Endodermal cell (in vitro differentiated cells): ENCODE measurements around the gene MAP1LC3B2. TPM values are rescaled to one million over a fixed set of nuclear protein-coding genes. Genes with fewer than 3 reads are reported as not detected.

Experiments
- DNase-seq: peaks from one replicate; pipeline ENCODE4 v3.0.0-alpha.2; 2017
- H3K27ac ChIP-seq: 2 replicates; pipeline ENCODE4 v1.5.1; 2013; ENCODE audit warnings: mild to moderate bottlenecking, low read depth, low read length, moderate library complexity
- H3K27me3 ChIP-seq: 2 replicates; pipeline ENCODE4 v1.6.1; 2013; ENCODE audit warnings: mild to moderate bottlenecking, low read length, moderate library complexity; ENCODE audit not compliant: insufficient read depth, control insufficient read depth, poor library complexity, severe bottlenecking
- H3K36me3 ChIP-seq: 2 replicates; pipeline ENCODE4 v1.7.0; 2013; ENCODE audit warnings: mild to moderate bottlenecking, low read length, moderate library complexity; ENCODE audit not compliant: control insufficient read depth, insufficient read depth
- H3K4me1 ChIP-seq: one replicate; pipeline ENCODE4 v1.7.0; 2013; ENCODE audit warnings: low read length; ENCODE audit not compliant: control insufficient read depth, insufficient read depth
- H3K4me3 ChIP-seq: 2 replicates; pipeline ENCODE4 v1.5.1; 2013; ENCODE audit warnings: mild to moderate bottlenecking, low read length, moderate library complexity
- H3K9ac ChIP-seq: 2 replicates; pipeline ENCODE4 v1.6.1; 2013; ENCODE audit warnings: mild to moderate bottlenecking, low read length, moderate library complexity; ENCODE audit not compliant: poor library complexity, severe bottlenecking; ENCODE audit errors: extremely low read depth
- H3K9me3 ChIP-seq: 2 replicates; pipeline ENCODE4 v1.6.1; 2013; ENCODE audit warnings: mild to moderate bottlenecking, low read length, moderate library complexity; ENCODE audit not compliant: control insufficient read depth
- H3K27ac Mint-ChIP-seq: 2 replicates; pipeline ENCODE4 v1.8.0; 2020; ENCODE audit warnings: mixed read lengths
- H3K27me3 Mint-ChIP-seq: 2 replicates; pipeline ENCODE4 v1.8.0; 2021; ENCODE audit warnings: mild to moderate bottlenecking, mixed read lengths; ENCODE audit not compliant: insufficient read depth
- H3K36me3 Mint-ChIP-seq: 2 replicates; pipeline ENCODE4 v1.8.0; 2020; ENCODE audit warnings: low read depth, mixed read lengths
- H3K4me1 Mint-ChIP-seq: 2 replicates; pipeline ENCODE4 v1.8.0; 2020; ENCODE audit warnings: mixed read lengths
- H3K4me3 Mint-ChIP-seq: 2 replicates; pipeline ENCODE4 v1.8.0; 2020; ENCODE audit warnings: mild to moderate bottlenecking, moderate library complexity, mixed read lengths
- H3K9me3 Mint-ChIP-seq: 2 replicates; pipeline ENCODE4 v1.8.0; 2020; ENCODE audit warnings: mild to moderate bottlenecking, mixed read lengths
- CTCF ChIP-seq: fragments of 200-600 bp; sonication (generic); conservative IDR thresholded peaks from 2 replicates; pipeline ENCODE4 v1.5.0; 2021; ENCODE audit warnings: antibody characterized with exemption, mild to moderate bottlenecking
- WGBS, 2 experiments: methylation state at CpG; one replicate each; pipeline versions ENCODE4 v1.1.5 to v1.1.7; 2013; ENCODE audit warnings: missing lambda C conversion rate in 2 of 2, mixed read lengths in 1 of 2; ENCODE audit not compliant: insufficient coverage in 1 of 2, insufficient read length in 1 of 2; 5-methylcytosine and 5-hydroxymethylcytosine counted together
- total RNA-seq, 2 donors: library from RNA; stranded (reverse); fragmentation: NEBNext Ultra II Directional in 1 of 2; extraction: Animal tissue kit (Norgen Biotek cat#: 25700) in 1 of 2; gene quantifications; 2 replicates in 1 of 2; 3 replicates in 1 of 2; pipeline ENCODE4 v1.2.1, GENCODE V29; 2021

The MAP1LC3B2 gene
- total RNA-seq, 2 donors from 2014 or later = 0.80 to 1.4 TPM

- Mint-ChIP-seq H3K36me3 (no peaks in the 10 kb centered on the region), H3K9me3 (peaks cover 10% of the 10 kb centered on the region), H3K27ac (peak overlapping the region; percentile 61), H3K4me3 (no peak overlapping the region), H3K27me3 (no peaks in the 10 kb centered on the region), H3K4me1 (peaks cover 29% of the 10 kb centered on the region)
- Histone ChIP-seq H3K9ac (no peak overlapping the region), H3K36me3 (no peaks in the 10 kb centered on the region), H3K27me3 (no peaks in the 10 kb centered on the region), H3K4me1 (peaks cover 1% of the 10 kb centered on the region), H3K4me3 (no peak overlapping the region), H3K27ac (no peak overlapping the region), H3K9me3 (peaks cover 6% of the 10 kb centered on the region)
- no peak for TF ChIP-seq CTCF
- DNase-seq = no peak
- 92% methylated on average over 6 to 12 of the region's 13 CpGs for WGBS, 2 experiments
Observed at GRCh38 chr12:116604178-116604895, 45.2 kb downstream of the MAP1LC3B2 start.

GRCh38 chr12:116604951-116605641, 45.9 kb downstream of the MAP1LC3B2 start:
- 92 to 93% methylated on average over 13 to 22 of the region's 22 CpGs for WGBS, 2 experiments
- H3K9me3 Mint-ChIP-seq = peaks cover 10% of the 10 kb centered on the region
- no peak overlapping the region for H3K27ac ChIP-seq
- H3K27me3 Mint-ChIP-seq = no peaks in the 10 kb centered on the region
- no peak for TF ChIP-seq CTCF
- no peak overlapping the region for H3K9ac ChIP-seq
- DNase-seq = no peak
- no peak overlapping the region for H3K4me3 ChIP-seq
- H3K4me1 Mint-ChIP-seq = peaks cover 26% of the 10 kb centered on the region
- no peak overlapping the region for H3K27ac Mint-ChIP-seq
- H3K4me1 ChIP-seq = no peaks in the 10 kb centered on the region
- H3K36me3 Mint-ChIP-seq = no peaks in the 10 kb centered on the region
- H3K36me3 ChIP-seq = no peaks in the 10 kb centered on the region
- no peaks in the 10 kb centered on the region for H3K27me3 ChIP-seq
- peaks cover 6% of the 10 kb centered on the region for H3K9me3 ChIP-seq
- H3K4me3 Mint-ChIP-seq = no peak overlapping the region

GRCh38 chr12:116606397-116606796, 47.2 kb downstream of the MAP1LC3B2 start:
- H3K9ac ChIP-seq = no peak overlapping the region
- WGBS, 2 experiments = 93 to 95% methylated on average over 4 of the region's 4 CpGs
- no peaks in the 10 kb centered on the region for H3K27me3 ChIP-seq
- no peaks in the 10 kb centered on the region for H3K4me1 ChIP-seq
- Mint-ChIP-seq H3K27me3 (no peaks in the 10 kb centered on the region), H3K4me3 (no peak overlapping the region), H3K4me1 (peaks cover 25% of the 10 kb centered on the region), H3K36me3 (no peaks in the 10 kb centered on the region), H3K27ac (no peak overlapping the region), H3K9me3 (peaks cover 10% of the 10 kb centered on the region)
- no peak for DNase-seq
- H3K36me3 ChIP-seq = no peaks in the 10 kb centered on the region
- TF ChIP-seq CTCF = no peak
- H3K27ac ChIP-seq = no peak overlapping the region
- H3K9me3 ChIP-seq = peaks cover 6% of the 10 kb centered on the region
- H3K4me3 ChIP-seq = no peak overlapping the region
